GM21576 (cell line): ENCODE data around the gene SAMD11.
"Not testable (repeated sequence)": the region's sequence is repeated elsewhere in the genome, so short reads cannot be mapped to it uniquely, and the experiment has no call there.

Experiments used
- ATAC-seq: cut with Tn5 transposase; IDR thresholded peaks from one replicate; pipeline ENCODE4 v1.9.1; 2021; ENCODE audit warnings: mild to moderate bottlenecking, moderate library complexity; ENCODE audit not compliant: unreplicated experiment

Gene SAMD11

DNA sequence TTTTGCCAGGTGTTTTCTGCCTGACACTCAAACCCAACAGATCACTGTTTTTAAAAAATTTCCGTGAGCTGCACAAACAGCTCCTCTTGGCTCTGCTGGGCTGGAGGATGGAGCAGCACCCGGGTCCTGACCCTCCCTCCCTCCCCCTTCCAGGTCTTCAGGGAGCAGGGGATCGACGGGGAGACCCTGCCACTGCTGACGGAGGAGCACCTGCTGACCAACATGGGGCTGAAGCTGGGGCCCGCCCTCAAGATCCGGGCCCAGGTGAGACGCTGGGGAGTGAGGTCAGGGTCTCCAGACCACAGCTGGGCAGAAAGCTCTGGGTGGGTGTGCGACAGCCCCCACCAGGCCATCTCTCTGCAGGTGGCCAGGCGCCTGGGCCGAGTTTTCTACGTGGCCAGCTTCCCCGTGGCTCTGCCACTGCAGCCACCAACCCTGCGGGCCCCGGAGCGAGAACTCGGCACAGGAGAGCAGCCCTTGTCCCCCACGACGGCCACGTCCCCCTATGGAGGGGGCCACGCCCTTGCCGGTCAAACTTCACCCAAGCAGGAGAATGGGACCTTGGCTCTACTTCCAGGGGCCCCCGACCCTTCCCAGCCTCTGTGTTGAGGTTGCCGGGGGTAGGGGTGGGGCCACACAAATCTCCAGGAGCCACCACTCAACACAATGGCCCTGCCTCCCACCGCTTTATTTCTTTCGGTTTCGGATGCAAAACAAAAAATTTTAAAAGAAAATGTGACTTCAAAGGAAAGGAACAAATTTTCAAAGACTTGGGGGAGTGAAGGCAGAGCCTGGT is 20.0 kb downstream of the SAMD11 start:
- no peak for ATAC-seq

DNA sequence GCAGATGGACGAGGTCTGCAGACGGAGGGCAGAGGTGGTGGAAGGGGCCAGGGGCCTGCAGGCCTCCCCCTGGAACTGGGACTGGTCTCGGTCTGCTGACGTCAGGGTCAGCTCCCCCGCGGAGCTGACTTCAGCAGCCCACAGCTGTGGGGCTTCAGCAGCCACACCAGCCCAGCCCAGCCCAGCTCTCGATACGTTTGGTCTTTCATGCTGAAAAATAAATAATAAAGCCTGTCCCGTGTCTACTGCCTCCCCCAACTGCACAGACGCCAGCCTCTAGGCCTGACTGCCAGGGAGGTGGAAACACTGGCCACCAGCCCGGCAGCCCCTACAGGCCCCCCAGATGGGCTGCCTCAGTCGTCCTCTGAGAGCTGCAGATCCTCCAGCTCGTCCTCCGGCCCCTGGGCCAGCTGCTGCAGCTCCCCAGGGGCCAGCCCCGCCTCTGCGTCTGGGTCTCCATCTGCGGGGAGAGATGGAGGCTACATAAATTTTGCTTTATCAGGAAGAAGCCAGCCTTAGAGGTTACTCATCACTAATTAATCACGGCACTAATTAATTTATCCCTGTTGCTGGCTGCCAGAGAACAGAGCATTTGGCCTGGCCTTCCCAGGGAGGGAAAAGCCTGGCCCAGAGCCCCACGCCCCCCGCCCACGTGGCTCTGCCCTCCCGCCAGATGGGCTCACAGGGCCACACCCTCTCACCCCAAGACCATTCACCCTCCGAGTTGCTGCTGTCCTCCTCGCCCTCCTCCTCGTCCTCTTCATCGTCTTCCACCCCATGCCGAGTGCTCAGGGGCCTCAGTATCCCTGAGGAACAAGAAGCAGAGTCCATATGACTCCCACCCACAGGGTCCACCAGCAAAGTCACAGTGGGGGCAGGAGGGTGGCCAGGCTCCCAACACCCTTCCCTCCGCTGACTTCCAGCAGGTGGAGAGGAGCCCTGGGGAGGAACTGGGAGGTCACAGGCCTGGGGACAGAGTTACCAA is 20.9 kb downstream of the SAMD11 start:
- no peak for ATAC-seq

DNA sequence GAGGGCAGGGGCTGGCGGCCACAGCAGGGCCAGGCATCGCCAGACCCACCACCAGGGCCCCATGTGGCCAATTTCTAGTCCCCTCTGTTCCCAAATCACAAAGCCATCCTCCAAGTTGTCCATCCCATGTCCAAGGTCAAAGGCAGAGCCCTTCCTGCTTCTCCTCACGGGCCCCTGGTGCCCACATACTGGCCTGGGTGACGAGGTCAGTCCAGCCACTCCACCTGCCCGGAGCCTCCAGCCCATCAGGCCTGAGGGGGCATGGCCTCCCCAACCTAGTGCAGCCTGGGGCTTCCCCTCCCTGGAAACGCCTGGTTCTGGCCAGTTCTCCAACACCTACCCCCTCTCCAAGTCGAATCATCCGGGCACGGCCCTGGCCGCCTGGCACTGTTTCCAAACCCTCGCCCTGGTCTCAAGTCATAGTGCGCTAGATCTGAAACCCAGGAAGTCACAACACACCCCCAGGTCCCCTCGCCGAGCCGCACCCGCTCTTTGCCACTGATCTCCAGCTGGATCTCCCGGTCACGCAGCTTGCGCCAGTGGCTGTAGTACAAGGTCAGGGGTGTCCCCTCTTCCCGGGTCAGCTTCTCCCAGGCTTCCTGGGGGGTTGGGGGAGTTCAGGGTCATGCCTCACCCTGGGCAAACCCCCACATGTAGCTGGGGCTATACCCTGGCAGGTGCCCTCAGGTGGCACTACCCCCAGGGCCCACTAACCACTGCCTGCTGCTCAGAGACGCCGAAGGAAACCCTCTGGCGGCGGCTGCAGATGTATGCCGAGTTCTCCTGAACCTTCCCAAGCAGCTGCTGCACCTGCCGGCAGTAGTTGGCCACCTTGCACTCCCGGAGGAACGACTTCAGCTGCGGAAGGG is 22.2 kb downstream of the SAMD11 start:
- ATAC-seq, result no peak

DNA sequence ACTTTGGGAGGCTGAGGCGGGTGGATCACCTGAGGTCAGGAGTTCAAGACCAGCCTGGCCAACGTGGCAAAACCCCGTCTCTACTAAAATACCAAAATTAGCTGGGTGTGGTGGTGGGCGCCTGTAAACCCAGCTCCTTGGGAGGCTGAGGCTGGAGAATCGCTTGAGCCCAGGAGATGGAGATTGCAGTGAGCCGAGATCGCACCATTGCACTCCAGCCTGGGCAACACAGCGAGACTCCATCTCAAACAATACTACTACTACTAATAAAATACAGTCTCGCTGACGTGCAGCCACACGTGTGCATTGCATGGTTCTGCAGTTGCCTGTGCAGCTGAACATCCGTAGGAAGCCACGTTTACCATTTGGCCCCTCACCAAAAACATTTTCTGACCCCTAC is 23.1 kb downstream of the SAMD11 start:
- not testable (repeated sequence) for ATAC-seq

DNA sequence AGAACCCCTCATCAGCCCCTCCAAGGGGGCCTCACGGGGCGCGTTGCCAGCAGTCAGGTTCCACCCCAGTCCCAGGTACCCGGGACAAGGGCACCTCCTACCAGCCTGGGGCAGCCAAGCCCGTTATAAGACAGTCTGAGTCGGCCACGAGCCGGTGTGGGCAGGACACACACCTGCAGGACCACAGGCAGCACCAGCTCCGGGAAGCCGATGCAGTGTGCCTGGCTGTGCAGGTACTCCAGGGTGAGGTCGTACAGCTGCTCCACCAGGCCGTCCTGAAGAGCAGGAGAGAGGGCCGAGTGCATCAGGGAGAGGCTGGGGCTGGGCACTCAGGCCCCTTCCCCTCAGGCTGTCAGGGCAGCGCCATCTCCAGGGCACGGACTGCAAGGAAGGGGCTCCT is 24.2 kb downstream of the SAMD11 start:
- ATAC-seq, result no peak

DNA sequence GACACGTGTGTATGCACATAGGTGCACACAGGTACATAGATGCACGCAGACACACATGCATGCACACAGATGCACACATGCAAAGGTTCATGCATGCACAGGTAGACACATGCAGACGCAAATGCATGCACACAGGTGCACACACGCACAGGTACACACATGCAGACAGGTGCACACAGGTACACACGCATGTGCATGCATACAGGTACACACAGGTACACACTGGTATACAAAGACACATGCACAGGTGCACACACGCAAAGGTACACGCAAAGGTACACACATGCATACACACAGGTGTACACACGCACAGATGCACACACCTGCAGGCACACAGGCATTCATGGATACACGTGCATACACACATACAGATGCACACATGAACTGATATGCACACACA is 26.5 kb downstream of the SAMD11 start:
- ATAC-seq, result no peak

DNA sequence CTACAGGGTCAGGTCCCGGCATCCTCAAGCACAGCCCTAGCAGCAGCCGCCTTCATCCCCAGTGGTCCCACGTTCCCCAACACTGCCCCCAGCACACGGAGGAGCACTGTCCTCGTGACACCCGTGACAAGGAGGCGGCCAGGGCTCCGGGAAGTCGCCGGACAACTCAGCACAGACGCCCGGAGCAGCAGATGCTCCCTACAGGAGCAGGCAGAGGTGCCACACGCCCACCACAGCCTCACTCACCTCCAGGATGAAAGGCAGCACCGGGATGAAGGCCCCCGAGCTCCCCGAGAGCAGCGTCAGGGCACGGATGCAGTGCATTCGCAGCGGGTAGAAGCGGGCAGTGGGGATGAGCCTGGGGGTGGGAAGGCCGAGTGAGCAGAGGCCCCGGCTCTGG is 27.2 kb downstream of the SAMD11 start:
- no peak for ATAC-seq

DNA sequence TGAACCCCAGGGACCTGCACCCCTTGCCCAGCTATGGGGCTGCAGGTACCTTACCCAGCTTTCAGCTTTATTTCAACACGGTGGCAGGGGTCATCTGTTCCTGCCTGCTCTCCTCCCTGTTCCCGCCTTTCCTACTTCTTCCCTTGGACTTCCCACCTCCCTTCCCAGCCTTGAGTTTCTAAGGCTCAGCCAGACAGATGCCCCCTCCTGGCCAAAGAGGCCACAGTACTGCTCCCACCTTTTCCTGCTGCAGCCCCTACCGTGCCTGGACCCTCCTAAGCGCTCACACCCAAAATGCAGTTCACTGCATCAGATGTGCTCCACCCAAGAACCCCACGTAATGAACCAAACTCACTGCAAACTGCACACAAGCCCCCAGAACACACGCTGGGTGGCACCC is 27.6 kb downstream of the SAMD11 start:
- no peak for ATAC-seq

DNA sequence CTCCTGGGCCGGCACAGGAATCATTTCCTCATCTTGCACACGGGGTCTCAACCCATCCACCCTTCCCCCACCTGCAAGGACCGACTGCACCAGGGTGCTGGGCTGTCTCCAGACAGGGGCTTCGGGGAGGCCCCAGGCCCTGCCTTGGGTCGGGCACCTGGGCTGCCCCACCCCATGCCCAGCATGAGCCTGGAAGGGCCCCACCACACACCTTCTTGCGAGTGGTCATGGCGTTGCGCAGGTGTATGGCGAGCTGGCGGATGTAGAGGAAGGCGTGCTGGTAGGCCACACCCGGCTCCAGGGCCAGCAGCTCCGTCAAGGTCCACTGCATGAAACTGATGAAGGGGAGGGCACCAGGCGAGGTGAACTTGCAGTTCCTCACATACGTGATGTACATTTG is 28.5 kb downstream of the SAMD11 start:
- no peak for ATAC-seq

DNA sequence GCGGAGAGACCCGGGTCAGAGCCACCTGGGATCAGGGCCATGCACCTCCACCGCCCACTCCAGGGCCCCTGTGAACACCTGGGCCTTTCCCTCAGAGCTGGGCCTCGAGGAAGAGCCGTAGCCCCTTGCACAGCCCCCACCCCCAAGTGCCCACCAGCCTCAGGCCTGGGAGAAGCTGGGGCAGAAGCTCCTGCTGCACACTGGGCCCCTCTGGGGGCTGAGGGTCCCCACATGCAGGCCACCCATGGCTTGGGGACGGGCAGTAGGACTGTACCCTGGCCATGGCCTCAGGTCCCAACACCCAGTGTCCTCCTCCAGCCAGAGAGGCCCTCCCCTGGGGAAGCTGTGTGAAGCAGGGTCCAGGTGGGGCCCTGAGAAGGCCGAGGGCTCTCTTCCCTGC is 28.9 kb downstream of the SAMD11 start:
- ATAC-seq, result no peak

DNA sequence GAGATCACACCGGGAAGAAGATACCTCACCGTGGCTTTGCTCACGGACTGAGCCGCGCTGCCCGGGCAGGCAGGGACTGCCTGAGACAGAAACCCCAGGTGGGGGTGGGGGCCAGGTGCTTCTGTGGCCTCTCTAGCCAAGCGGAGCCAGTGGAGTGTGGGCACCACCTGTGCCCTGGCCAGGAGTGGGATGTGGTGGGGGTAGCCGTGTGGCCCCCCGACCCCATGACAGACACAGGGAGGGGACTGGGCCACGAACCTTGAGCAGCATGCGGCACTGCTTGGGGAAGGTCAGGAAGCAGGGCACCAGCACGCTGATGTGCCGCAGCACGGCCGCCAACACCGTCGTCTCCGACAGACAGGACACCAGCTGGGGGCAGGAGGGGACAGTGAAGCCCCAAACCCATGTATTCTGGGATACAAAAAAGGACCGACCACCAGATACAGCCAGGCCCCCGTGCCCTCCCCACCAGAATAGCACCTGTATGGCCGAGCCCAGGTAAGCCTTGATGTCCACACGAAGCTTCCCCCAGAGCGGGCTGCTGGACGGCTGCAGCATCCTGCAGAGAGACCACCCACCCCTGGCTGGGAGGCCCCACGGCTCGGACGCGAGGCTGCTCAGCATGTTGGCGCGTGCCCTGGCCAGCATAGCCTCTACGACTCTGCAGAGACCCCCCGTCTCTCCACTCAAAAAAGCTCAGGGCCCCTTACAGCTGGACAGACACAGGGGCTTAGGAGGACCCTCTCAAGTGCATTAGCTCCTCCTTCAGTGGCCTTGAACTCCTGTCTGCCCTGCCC is 30.0 kb downstream of the SAMD11 start:
- no peak for ATAC-seq

DNA sequence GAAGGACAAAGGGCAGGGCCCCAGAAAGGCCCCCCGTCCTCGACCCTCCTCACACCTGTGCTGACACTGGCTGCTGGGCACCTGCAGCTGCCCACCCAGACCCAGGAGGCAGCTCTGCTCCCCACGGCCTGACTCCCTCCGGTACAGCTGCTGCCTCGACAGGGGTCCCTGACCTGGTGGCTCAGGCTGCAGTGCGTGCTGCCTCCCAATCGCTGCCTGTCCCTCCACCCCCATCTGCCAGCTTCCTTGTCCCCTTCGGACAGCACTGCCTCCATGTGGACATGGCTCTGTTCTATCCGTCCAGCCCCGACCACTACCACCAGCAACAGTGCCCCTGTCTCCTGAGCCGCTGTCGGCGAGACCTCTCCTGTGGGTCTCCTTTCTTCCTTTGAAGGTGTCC is 31.2 kb downstream of the SAMD11 start:
- ATAC-seq, result no peak

DNA sequence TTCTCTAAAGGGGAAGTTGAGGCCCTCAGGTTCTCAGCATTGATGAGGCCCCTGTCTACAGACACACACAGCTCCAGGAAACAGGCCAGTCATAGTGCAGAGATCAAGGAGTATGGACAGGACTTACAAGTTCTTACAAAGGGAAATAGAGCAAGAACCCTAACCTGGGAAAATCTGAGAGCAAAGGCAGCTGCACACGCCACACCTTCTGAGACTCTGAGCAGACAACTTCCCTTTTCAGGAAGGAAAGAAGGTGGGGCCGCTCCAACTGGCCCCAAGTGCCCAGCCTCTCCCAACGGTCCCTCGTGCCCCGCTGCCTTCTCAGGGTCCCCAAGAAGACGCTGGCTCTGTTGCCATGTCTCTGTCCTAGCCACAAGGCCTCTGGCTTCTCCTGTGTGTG is 31.8 kb downstream of the SAMD11 start:
- ATAC-seq, result no peak

DNA sequence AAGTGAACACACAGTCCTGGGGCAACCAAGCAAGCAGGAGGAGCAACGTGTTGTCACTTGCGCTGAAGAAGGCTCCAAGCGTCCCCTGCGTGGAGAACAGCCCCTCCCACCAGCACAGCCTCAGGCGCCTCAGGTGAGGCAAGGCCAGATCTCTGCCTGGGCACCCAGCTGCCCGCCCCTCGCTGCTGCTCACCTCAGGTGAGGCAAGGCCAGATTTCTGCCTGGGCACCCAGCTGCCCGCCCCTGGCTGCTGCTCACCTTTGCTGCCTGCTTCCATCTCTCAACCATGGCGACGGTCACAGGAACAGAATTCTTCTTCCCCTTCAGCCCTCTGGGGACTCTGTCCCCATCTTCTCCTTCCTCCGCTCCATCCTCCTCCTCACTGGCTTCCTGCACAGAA is 32.9 kb downstream of the SAMD11 start:
- ATAC-seq, result no peak

DNA sequence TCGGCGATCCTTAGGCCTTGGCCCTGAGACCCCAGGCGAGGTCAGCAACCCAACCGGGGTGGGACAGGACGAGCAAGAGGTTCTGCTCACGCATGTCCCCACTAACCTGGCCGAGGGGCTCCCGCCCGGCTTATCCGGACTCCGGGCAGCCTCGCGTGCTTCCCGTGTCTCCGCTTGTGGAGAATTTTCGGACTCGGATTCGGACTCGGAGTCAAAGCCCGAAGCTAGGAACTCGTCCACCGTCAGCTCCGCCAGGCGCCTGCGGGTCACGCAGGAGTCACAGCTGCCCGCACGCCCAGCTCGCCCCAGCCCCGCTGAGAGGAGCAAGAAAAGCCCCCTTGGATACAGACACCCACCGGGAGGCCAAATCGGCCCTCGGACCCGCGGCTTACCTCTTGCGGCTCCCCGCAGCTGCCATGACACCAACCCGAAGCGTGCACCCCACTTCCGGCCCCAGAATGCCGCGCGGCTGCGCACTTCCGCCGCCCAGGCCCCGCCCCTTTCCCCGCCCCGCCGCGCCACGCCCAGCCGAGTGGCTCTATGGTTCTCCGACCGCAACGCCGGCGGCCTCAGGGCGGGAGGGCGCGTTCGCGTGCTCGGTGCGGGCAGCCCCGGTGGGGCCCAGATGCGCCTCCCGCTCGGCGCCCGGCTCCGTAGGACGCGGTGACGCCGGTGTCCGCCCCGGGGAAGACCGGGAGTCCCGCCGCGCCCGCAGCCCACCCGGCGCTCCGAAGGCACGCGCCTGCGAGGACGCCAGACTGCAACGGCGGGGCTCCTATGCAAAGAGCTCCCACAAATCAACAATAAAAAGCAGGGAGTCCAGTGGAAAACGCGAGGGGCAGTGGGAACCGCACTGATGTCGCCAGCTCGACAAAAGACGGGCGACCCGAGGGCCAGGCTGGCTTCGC is 35.4 kb downstream of the SAMD11 start, which contains the start of gene NOC2L:
NOC2L (minus strand) TSS at position 434 of the 908 bp plus-strand sequence; CDS start at position 418, 16 bp downstream.
- ATAC-seq, result peak; percentile 71

DNA sequence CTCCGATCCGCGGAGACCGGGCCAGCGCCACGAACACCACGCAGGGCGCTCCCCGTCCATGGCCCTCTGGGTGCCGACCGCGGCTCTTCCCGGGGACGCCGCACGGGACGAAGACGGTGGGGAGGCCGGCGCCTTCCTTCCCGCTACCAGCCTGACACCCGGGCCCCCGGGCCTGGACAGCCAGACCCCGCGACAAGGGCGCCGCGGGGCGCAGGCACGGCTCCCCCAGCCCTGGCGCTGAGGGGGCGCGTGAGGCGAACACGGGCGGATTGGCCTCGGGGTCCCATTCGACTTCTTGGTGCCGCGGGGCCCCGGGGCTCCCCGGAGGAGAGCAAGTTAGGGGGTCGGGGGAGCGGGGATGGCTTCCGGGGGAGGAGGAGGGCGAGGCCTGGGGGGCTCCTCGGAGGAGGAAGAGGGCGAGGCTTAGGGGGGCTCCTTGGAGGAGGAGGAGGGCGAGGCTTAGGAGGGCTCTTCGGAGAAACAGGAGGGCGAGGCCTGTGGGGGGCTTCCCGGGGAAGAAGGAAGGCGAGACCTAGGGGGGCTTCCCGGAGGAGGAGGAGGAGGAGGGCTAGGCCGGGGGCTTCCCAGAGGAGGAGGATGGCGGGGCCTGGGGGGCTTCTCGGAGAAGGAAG is 36.1 kb downstream of the SAMD11 start:
- ATAC-seq, result no peak

DNA sequence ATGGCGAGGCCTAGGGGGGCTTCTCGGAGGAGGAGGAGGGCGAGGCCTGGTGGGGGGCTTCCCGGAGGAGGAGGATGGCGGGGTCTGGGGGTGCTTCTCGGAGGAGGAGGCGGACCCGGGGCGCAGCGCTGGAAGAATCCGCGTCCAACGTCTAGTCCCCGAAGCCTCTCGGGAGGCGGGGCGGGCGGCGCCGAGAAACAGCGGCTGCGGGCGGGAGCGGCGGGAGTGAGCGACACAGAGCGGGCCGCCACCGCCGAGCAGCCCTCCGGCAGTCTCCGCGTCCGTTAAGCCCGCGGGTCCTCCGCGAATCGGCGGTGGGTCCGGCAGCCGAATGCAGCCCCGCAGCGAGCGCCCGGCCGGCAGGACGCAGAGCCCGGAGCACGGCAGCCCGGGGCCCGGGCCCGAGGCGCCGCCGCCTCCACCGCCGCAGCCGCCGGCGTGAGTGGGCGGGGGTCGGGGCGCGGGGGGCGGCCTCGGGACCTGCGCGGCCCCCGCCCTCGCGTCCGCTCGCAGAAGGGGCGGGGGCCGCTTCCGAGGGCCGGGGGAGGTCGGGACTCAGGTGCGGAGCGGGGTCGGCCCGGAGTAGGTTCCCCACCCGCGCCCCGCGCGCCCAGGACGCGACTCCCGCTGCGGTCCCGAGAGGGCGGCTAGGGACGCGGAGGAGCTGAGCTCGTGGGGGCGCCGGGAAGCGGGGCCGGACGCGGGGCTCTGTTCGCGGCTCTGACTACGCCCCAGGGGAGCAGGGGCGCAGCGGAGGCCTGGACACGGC is 36.8 kb downstream of the SAMD11 start, which contains the start of gene KLHL17:
KLHL17 (plus strand) TSS at position 222 of the 769 bp plus-strand sequence; CDS start at position 332, 110 bp downstream.
- peak; percentile 47 for ATAC-seq
